Lung (tissue), 12 donors: ENCODE measurements around the gene UNC5A. TPM values are rescaled to one million over a fixed set of nuclear protein-coding genes. Genes with fewer than 3 reads are reported as not detected.

Experiments
- ATAC-seq: fragments of 200-7000 bp; cut with Tn5 transposase; one replicate; pipeline ENCODE4 v1.9.1; 2020; ENCODE audit warnings: moderate number of reproducible peaks; ENCODE audit not compliant: insufficient read depth, low FRiP score
- DNase-seq, 3 donors: peaks; one replicate each; pipeline ENCODE4 v3.0.0-alpha.2; 2013 to 2017
- H3K27ac ChIP-seq, 2 donors: one replicate each; pipeline ENCODE4 v1.5.1; 2013; ENCODE audit warnings: mild to moderate bottlenecking in 2 of 2, moderate library complexity in 2 of 2, control low read depth in 1 of 2, inconsistent platforms in 1 of 2, low read depth in 1 of 2, low read length in 1 of 2
- H3K27me3 ChIP-seq, 3 donors: one replicate each; pipeline ENCODE4 v1.5.1; 2013; ENCODE audit warnings: low read length in 2 of 3; ENCODE audit not compliant: control insufficient read depth in 3 of 3, insufficient read depth in 3 of 3
- H3K36me3 ChIP-seq, 4 donors: one replicate each; pipeline ENCODE4 v1.5.1; 2013; ENCODE audit warnings: low read length in 4 of 4, mild to moderate bottlenecking in 1 of 4, moderate library complexity in 1 of 4; ENCODE audit not compliant: control insufficient read depth in 4 of 4, insufficient read depth in 4 of 4
- H3K4me1 ChIP-seq, 5 donors: one replicate each; pipeline ENCODE4 v1.5.1; 2013; ENCODE audit warnings: low read length in 5 of 5, mild to moderate bottlenecking in 2 of 5, moderate library complexity in 1 of 5; ENCODE audit not compliant: control insufficient read depth in 5 of 5, insufficient read depth in 5 of 5
- H3K4me3 ChIP-seq: one replicate; pipeline ENCODE4 v1.5.1; 2013; ENCODE audit warnings: mild to moderate bottlenecking, control low read depth, moderate library complexity
- H3K9ac ChIP-seq, 2 donors: one replicate each; pipeline ENCODE4 v1.5.1; 2013; ENCODE audit warnings: low read length in 2 of 2, control low read depth in 1 of 2; ENCODE audit not compliant: insufficient read depth in 1 of 2
- H3K9me3 ChIP-seq, 4 donors: one replicate each; pipeline ENCODE4 v1.5.1; 2013; ENCODE audit warnings: low read length in 3 of 4, mild to moderate bottlenecking in 1 of 4, moderate library complexity in 1 of 4; ENCODE audit not compliant: control insufficient read depth in 4 of 4, insufficient read depth in 3 of 4
- WGBS, 2 donors: extraction: QIAGEN DNeasy Blood & Tissue Kit; methylation state at CpG; one replicate each; pipeline ENCODE4 v1.1.7; 2013; 5-methylcytosine and 5-hydroxymethylcytosine counted together
- polyA plus RNA-seq, 2 donors: library from polyadenylated mRNA; stranded (reverse); fragments of 200-250 nt; gene quantifications; one replicate each; pipeline ENCODE4 v1.2.1, GENCODE V29; 2013
- total RNA-seq, 2 donors: library from RNA; depleted of rRNA in 1 of 2; stranded (reverse); fragments of >200 nt in 1 of 2; gene quantifications; one replicate each; pipeline ENCODE4 v1.2.1, GENCODE V29; 2014 to 2021
- TF ChIP-seq, protein P1 (sequence below): IDR thresholded peaks from 2 replicates; pipeline ENCODE4 v1.5.1; 2012; ENCODE audit warnings: mild to moderate bottlenecking; ENCODE audit errors: control extremely low read depth, extremely low read depth
- donor health status: control.
- donor health status: control.
- donor health status: Bipolar disorder and iron deficiency.
- donor health status: healthy.
- donor health status: DM: yes; HTN: yes; CAD: no.

Gene UNC5A
- total and polyA plus RNA-seq, 4 donors = 0.08 to 0.40 (median 0.13) TPM

DNA sequence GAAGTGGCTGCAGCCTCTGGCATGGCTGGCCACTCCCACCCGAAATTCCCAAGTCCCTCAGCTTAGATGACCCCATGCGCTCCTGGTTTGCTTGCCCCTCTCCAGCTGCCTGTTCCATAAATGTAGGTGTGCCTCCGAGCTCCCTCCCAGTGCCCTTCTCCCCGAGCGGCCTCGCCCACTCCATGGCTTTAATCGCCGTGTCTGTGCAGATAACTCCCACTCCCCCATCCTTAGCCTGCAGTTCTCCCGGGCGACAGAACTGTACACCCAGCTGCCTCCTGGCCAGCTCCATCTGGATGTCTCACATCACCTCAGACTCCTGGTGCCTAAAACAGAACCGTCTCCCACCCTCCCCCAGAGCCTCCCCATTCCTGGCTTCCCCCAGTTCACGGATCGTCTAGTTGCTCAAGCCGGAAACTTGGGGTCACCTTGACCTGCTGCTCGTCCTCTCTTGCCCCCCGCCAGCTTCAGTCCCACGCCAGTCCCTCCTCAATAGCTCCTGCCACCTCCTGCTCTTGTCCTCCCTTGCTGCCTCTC, 64.7 kb downstream of the UNC5A start:
- H3K27ac ChIP-seq = no peak overlapping the region
- H3K9ac ChIP-seq = no peak overlapping the region
- peaks cover 5 to 24% (median 7%) of the 10 kb centered on the region in 3 donors for H3K27me3 ChIP-seq
- ATAC-seq (no peak), DNase-seq (no peak)
- WGBS, 2 donors = 61 to 72% methylated on average over 17 of the region's 17 CpGs
- no peak overlapping the region for H3K4me3 ChIP-seq
- TF ChIP-seq, protein P1, sequence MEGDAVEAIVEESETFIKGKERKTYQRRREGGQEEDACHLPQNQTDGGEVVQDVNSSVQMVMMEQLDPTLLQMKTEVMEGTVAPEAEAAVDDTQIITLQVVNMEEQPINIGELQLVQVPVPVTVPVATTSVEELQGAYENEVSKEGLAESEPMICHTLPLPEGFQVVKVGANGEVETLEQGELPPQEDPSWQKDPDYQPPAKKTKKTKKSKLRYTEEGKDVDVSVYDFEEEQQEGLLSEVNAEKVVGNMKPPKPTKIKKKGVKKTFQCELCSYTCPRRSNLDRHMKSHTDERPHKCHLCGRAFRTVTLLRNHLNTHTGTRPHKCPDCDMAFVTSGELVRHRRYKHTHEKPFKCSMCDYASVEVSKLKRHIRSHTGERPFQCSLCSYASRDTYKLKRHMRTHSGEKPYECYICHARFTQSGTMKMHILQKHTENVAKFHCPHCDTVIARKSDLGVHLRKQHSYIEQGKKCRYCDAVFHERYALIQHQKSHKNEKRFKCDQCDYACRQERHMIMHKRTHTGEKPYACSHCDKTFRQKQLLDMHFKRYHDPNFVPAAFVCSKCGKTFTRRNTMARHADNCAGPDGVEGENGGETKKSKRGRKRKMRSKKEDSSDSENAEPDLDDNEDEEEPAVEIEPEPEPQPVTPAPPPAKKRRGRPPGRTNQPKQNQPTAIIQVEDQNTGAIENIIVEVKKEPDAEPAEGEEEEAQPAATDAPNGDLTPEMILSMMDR = no peak
- H3K9me3 ChIP-seq = peaks cover 0 to 2% (median 0%) of the 10 kb centered on the region in 4 donors
- H3K36me3 ChIP-seq = no peaks in the 10 kb centered on the region
- H3K4me1 ChIP-seq = peaks cover 0 to under 1% (median 0%) of the 10 kb centered on the region in 5 donors

DNA sequence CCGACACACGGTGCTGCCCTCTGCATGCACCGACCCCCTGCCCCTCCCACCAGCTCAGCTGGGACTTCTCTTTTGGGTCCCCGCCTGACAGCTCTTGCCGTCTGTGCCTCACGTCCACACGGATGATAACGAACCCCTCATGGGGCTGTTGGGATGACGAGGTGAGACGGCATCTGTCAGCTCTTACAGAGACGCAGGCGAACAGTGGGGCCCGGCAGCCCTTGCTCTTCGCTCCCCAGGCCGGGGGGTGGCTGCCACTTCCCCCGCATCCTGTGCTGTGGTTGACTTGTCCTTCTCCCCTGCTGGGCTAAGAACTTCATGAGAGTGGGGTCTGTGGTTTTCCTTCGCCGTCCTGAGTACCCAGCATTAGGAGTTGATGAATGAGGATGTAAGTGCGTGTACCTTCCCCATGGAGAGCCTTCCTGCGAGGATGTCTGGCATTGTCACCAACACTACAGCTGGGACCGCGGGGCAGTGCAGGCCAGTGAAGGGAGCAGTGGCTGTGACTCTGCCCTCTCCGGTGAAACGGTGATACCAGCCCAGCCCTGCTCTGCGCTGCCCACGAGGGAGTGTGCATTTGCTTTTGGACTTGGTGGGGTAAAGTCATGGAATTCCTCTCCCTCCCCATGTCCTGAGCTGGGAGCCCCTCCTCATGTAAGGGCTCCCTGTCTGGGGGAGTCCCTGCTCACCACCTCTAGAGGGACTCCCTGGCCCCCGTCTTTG, 65.6 kb downstream of the UNC5A start:
- Histone ChIP-seq H3K27me3 (peaks cover 5 to 24% (median 7%) of the 10 kb centered on the region in 3 donors), H3K4me1 (peaks cover 0 to 4% (median 0%) of the 10 kb centered on the region in 5 donors), H3K36me3 (no peaks in the 10 kb centered on the region), H3K9ac (no peak overlapping the region), H3K27ac (no peak overlapping the region), H3K4me3 (no peak overlapping the region), H3K9me3 (peaks cover 0 to 2% (median 0%) of the 10 kb centered on the region in 4 donors)
- ATAC-seq (no peak), DNase-seq (no peak)
- TF ChIP-seq, protein P1 = no peak
- WGBS, 2 donors = 15 to 18% methylated on average over 27 of the region's 27 CpGs

DNA sequence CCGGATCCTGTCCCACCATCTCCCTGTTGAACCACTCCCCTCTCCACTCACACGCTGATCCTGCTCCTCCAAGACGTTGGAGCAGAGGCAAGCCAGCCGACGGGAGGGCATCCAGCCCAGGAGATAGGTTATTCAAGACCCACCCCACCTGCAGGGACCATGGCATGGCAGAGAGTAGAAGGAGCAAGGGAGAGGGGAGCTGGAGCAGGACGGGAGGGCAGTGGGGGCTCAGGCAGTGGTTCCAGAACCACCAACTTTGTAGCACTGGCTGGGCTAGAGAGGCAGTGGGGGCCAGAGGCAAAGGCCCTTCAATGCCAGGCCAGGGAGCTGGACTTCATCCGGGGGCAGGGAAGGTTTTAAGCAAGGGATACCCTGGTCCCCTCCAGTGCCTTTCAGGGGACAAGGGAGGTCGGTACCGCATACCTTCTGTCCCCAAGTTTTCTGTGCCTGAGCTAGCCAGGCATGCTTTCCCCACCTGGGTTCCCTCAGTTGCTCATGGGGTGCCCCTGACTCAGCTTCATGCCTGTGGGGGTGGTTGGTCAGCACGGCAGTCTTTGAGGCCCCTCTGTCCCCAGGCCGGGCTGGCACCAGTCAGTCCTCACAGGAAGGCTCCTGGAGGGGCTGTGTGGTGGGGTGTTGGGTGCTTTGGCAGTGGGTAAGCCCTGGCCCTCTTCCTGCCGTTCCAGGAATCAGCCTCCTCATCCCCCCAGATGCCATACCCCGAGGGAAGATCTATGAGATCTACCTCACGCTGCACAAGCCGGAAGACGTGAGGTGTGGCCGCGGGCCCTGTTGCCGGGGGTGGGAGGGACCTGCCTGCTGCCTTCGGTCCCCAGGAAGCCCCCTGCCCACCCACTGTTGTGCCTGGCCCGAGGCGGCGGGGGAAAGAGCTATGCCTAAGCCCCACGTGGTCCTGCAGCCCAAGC, 66.4 kb downstream of the UNC5A start:
- ATAC-seq (no peak), DNase-seq (no peak)
- Histone ChIP-seq H3K27ac (no peak overlapping the region), H3K36me3 (no peaks in the 10 kb centered on the region), H3K4me3 (no peak overlapping the region), H3K4me1 (peaks cover 0 to 4% (median 0%) of the 10 kb centered on the region in 5 donors), H3K27me3 (peaks cover 5 to 24% (median 7%) of the 10 kb centered on the region in 3 donors), H3K9me3 (peaks cover 0 to 2% (median 0%) of the 10 kb centered on the region in 4 donors), H3K9ac (no peak overlapping the region)
- TF ChIP-seq, protein P1 = no peak
- 66 to 77% methylated on average over 24 of the region's 24 CpGs for WGBS, 2 donors
